GM19395 (cell line): ENCODE measurements around the gene REPS2.
A peak's percentile ranks its signal among the peaks of the same experiment; 100 is the strongest.

Experiments used
- ATAC-seq: cut with Tn5 transposase; IDR thresholded peaks from one replicate; pipeline ENCODE4 v1.9.1; 2021; ENCODE audit warnings: mild to moderate bottlenecking, moderate library complexity; ENCODE audit not compliant: unreplicated experiment

Gene REPS2

DNA sequence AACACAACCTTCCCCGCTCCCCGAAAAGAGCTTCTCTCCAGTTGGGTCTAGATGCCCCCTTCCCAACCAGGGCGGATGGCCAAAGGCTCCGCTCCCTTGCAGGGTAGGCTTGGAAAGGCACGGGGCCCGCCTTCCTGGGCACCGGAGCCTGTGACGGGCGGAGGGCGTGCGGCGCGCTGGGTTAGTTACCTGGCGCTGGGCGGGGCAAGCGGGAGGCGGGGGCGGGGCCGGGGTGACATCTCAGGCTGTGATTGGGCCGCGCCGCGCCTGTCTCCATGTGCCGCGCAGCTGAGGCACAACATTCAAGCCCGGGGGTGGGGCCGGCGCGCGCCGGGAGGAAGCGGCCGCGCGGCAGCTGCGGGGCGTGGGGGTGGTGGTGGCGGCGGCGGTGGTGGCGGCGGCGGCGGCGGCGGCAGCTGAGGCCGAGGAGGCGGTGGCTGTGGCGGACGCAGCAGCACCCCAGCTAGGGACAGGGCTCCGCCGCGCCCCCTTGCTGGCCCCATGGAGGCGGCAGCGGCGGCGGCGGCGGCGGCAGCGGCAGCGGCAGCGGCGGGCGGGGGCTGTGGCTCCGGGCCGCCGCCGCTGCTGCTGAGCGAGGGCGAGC, at the start of gene REPS2:
REPS2 (plus strand) TSS at position 298 of the 604 bp plus-strand sequence; CDS start at position 502, 204 bp downstream.
- ATAC-seq = peak; percentile 94

DNA sequence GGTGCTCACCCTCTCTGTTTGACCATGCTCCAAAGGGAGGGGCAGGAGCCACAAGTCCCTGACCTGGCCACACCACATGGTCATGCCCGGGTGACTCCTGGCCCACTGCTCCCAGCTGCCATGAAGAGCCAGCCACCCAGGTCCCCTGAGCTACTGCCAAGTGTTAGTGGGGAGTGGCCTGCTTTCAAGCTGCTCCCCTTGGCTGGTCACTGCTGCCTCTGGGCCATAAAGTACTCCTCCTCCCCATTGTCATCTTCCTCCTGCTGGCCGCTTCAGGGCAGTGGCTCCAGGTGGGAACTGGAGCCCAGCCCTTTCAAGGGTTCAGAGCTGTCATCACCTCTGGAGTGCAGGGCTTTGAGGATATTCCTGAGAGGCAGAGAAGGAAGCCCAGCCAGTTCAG, 49.0 kb upstream of the REPS2 start:
- no peak for ATAC-seq

GRCh38 chrX:16903274-16904022, 43.0 kb upstream of the REPS2 start:
- peak; percentile 83 for ATAC-seq

GRCh38 chrX:16910376-16910775, 36.1 kb upstream of the REPS2 start:
- no peak for ATAC-seq

DNA sequence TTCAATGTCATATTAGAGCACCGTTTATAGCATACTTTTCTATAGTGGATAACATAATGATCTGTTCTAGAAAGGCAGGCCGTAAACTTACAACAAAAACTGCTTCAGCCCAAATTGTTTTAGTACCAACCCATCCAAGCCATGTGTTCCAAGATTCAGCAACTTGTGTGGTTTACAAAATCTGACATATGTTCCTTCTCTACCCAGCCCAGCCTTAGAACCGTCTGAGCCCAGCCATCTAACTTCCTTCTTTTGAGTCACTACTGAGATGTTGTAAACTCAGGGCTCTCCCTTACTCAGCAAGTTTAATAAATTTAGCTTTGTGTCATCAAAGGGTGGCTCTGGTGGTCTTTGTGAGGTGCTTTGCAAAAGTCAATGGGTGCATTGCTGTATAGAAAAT, 32.4 kb upstream of the REPS2 start:
- no peak for ATAC-seq

GRCh38 chrX:16916561-16916960, 29.9 kb upstream of the REPS2 start:
- ATAC-seq = no peak

DNA sequence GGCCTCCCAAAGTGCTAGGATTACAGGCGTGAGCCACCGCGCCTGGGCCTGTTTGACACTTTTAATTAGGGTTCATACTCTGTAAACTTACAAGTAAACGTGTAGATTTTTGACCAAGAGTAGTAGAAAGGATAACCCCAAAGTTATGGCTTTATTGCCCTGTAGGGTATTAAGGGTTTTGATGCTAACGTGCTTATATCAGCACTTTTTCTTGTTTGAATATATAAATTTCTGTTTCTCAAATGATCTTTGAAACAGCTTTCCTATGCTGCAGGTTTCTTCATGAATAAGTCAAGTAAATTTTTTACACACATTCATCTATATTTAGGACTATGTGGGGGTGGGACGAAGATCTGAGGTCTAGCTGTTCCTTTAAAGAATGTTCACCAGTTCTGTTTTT, 29.3 kb upstream of the REPS2 start:
- ATAC-seq = no peak

DNA sequence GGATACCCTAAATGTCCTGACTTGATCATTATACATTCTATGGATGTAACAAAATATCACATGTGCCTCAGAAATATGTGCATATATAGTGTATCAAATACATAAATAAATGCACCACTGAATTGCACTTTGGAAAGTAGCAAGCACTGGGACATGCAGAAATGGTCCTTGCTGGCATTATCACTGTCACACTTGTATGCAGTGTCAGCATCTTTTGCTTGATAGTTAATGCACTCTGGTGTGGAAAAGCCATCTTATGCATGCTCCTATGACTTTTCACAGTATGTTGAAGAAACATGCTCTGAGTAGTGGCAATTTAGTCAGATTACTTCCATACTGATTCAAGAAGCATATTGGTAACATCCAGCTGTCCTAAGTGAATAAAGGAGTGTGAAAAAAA, 27.5 kb upstream of the REPS2 start:
- ATAC-seq = no peak

DNA sequence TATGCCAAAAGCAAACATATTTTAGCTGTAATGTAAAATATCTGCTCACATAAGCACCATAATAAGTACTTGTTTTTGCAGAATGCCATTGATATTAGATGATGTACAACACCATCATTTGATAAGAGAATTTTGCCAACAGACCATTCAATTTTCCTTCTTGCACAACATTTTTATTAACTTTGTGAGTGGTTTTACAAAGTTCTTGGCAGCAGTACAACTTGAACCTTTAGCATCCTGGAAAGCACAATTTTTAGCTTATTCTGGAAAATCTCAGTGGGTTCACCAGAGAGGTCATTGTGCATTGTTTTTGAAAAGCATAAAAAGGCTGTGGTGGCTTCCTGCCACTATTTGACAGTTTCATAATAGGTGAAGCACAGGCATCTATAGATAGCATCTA, 26.4 kb upstream of the REPS2 start:
- ATAC-seq = no peak

GRCh38 chrX:16923157-16923556, 23.3 kb upstream of the REPS2 start:
- ATAC-seq = no peak

DNA sequence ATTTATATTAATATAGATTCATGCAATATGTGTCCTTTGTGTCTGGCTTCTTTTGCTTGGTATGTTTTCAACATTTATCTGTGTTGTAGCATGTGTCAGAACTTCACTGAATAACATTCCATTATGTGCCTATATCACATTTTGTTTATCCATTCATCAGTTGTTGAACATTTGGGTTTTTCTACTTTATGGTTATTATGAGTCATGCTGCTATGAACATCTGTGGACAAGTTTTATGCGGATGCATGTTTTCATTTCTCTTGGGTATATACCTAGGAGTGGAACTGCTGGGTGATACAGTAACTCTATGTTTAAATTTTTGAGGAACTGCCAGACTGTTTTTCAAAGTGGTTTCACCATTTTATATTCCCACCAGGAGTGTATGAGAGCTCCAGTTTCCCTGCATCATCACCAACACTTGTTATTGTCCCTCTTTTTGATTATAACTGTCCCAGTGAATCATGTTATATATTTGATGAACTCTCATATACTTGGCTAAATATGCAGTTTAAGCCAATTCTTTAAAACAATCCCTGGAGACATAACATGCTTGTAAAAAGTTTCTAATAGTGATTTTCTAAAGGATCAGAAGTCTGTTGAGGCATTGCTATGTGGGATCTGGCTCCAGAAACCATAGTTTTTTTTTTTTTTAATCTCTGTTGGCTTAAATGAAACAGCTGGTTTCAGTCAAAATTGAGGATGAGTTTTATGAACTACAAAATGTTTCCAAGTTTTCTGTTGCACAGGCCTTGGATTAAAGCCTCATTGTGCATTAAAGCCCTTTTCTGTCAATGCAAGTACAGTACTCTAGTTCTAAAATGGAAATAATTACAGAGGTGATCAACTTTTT, 21.6 kb upstream of the REPS2 start:
- ATAC-seq = no peak

GRCh38 chrX:16930392-16930791, 16.1 kb upstream of the REPS2 start:
- ATAC-seq = no peak

DNA sequence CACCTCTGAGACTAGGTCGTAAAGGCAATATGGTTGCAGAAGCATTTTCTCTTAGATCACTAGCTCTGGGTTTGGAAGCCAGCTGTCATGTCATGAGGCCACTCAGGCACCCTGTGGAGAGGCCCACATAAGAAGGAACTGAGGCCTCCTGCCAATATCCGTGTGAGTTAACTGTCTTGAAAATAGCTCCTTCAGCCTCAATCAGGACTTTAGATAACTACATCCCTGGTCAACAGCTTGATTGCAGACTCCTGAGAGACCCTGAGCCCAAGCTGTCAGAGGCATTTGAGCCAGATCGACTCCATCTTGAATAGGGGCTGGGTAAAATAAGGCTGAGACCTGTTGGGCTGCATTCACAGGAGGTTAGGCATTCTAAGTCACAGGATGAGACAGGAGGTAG, 15.1 kb upstream of the REPS2 start:
- no peak for ATAC-seq

GRCh38 chrX:16931855-16932575, 14.4 kb upstream of the REPS2 start:
- no peak for ATAC-seq

DNA sequence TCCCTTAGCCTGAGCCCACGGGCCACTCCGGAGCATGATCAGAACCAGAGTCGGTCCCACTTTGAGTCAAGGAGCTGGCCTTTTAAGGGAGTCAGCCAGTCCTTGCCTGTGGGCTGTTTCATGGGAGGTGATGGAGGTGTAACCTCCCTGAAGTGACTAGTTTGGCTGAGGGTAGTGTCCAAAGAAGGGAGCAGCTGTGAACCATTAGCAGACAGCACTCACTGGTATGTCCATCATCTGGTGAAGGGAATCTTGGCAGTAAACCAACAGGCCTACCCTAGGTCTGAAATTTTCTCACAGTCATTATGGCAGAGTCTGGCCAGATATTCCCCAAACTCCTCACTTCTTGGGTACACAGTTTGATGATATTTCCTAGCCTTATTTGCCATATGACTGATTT, 12.3 kb upstream of the REPS2 start:
- ATAC-seq = no peak

GRCh38 chrX:16946971-16947562, 609 bp downstream of the REPS2 start:
- peak; percentile 29 for ATAC-seq

DNA sequence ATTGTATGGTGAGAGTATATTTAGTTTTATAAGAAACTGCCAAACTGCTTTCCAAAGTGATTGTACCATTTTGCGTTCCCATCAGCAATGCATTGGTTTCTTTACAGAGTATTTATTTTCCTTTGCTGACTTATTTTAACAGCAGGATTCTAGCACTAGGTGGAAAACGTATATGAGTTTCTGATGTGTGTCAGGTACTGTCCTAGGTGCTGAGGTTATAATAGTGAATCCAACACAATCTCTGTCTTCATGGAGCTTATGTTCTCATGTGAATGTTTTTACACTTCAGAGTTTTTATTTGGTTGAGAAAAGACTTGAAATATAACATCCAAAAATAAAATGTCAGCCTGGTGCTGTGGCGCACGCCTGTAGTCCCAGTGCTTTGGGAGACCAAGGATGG, 4.0 kb downstream of the REPS2 start:
- ATAC-seq = no peak

GRCh38 chrX:16953606-16954211, 7.3 kb downstream of the REPS2 start:
- ATAC-seq = no peak

GRCh38 chrX:16957751-16958150, 11.3 kb downstream of the REPS2 start:
- ATAC-seq = no peak

DNA sequence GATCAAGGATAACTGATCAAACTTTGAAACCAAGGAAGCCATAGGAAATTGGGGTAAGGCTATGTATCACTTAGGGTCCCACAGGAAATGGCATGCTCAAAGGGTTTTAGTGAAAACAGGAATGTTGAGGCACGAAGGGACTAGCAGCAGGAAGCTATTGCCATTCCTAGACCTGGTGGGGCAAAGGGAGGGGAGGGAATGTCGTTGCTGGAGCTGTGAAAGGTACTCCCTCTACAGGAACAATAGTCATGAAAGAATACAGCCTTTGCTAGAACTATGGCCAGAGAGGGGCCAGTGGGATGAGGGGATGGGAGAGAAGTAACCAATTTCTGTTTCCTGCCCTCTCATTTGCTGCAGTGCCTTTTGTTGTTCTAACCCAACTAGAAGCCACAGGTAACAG, 11.9 kb downstream of the REPS2 start:
- ATAC-seq = no peak
